Measurements from ENCODE around the gene ACOT12. TPM values are rescaled to one million over a fixed set of nuclear protein-coding genes. Genes with fewer than 3 reads are reported as not detected.

ACOT12 gene
- polyA plus RNA-seq, 3 donors: not detected

DNA sequence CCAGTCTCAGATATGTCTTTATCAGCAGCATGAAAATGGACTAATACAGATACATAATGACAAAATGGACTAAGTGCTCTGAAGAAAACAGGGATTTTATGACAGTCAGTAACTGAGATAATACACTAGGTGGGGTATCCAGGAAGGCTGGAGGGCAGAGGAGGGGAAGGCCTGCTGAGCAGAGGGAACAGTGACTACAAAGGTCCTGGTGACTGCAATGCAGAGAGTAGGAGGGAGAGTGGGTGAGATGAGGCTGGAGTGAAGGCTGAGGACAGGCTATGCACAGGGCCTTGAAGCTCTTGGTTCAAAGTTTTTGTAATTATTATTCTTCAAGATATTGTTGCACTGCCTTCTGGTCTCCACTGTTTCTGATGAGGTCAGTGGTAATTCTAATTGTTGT is 4.9 kb downstream of the ACOT12 start:
- Histone ChIP-seq H4K20me1 (ENCODE audit: insufficient read depth, low read length) (no peaks in the 10 kb centered on the region), H3K4me3 (replicated peaks in 1 of 3; ENCODE audit: low read depth in 2 of 3, low read length in 3 of 3) (no peak overlapping the region), H3K27ac (ENCODE audit: low read depth in 1 of 2, low read length in 2 of 2) (no peak overlapping the region), H3K36me3 (replicated peaks in 1 of 2; ENCODE audit: control insufficient read depth in 1 of 2, insufficient read depth in 2 of 2, low read length in 2 of 2) (no peaks in the 10 kb centered on the region), H3K79me2 (ENCODE audit: insufficient read depth, low read length) (no peaks in the 10 kb centered on the region), H2AFZ (ENCODE audit: insufficient read depth, low read depth, low read length, poor library complexity, severe bottlenecking) (no peak overlapping the region), H3K9me3 (replicated peaks in 1 of 2; ENCODE audit: control insufficient read depth in 1 of 2, insufficient read depth in 1 of 2, low read length in 2 of 2) (no peaks in the 10 kb centered on the region), H3K4me1 (ENCODE audit: control insufficient read depth in 1 of 2, insufficient read depth in 2 of 2, low read length in 2 of 2) (peaks cover 0 to 6% of the 10 kb centered on the region in 2 donors), H3K9ac (ENCODE audit: insufficient read depth, low read length, poor library complexity, severe bottlenecking) (no peak overlapping the region), H3K4me2 (replicated peaks; ENCODE audit: extremely low read depth, low read length, poor library complexity, severe bottlenecking) (no peak overlapping the region), H3K27me3 (ENCODE audit: control insufficient read depth in 2 of 2, insufficient read depth in 2 of 2, low read length in 2 of 2) (peaks cover 20 to 29% of the 10 kb centered on the region in 2 donors)
- TF ChIP-seq, protein P1, sequence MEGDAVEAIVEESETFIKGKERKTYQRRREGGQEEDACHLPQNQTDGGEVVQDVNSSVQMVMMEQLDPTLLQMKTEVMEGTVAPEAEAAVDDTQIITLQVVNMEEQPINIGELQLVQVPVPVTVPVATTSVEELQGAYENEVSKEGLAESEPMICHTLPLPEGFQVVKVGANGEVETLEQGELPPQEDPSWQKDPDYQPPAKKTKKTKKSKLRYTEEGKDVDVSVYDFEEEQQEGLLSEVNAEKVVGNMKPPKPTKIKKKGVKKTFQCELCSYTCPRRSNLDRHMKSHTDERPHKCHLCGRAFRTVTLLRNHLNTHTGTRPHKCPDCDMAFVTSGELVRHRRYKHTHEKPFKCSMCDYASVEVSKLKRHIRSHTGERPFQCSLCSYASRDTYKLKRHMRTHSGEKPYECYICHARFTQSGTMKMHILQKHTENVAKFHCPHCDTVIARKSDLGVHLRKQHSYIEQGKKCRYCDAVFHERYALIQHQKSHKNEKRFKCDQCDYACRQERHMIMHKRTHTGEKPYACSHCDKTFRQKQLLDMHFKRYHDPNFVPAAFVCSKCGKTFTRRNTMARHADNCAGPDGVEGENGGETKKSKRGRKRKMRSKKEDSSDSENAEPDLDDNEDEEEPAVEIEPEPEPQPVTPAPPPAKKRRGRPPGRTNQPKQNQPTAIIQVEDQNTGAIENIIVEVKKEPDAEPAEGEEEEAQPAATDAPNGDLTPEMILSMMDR (IDR thresholded peaks at IDR 0.05): no peak
- intact Hi-C loops (cut with micrococcal nuclease): no loop called here
- Mint-ChIP-seq H3K4me3 (no peak overlapping the region), H3K36me3 (no peaks in the 10 kb centered on the region), H3K27ac (no peak overlapping the region), H3K27me3 (ENCODE audit: low read depth in 3 of 3) (peaks cover 21 to 22% (median 22%) of the 10 kb centered on the region in 3 donors), H3K9me3 (peaks cover 2 to 6% (median 4%) of the 10 kb centered on the region in 7 donors), H3K4me1 (peaks cover 5% of the 10 kb centered on the region)
- no peak for DNase-seq

DNA sequence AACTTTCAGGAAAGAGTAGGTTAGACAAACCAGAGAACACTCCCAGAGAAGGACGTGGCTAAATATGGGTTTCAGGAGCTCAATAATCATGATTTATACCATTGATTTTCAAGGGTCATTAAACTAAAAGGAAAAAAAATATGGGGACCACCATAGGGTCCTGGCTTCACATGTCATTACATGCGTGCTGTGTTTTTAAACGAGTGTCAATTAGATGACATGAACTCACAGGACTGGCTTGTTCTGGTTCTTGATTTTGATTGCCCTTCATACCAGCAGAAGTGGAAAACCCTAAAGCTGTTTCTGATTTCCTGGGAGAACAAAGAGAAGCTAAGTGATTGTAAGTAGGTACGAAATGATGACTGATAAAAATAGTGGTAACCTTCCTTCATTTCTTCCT is 5.8 kb downstream of the ACOT12 start:
- Histone ChIP-seq H3K27me3 (ENCODE audit: control insufficient read depth in 2 of 2, insufficient read depth in 2 of 2, low read length in 2 of 2) (peaks cover 16 to 23% of the 10 kb centered on the region in 2 donors), H3K9ac (ENCODE audit: insufficient read depth, low read length, poor library complexity, severe bottlenecking) (no peak overlapping the region), H4K20me1 (ENCODE audit: insufficient read depth, low read length) (no peaks in the 10 kb centered on the region), H3K4me3 (replicated peaks in 1 of 3; ENCODE audit: low read depth in 2 of 3, low read length in 3 of 3) (no peak overlapping the region), H3K27ac (ENCODE audit: low read depth in 1 of 2, low read length in 2 of 2) (no peak overlapping the region), H3K9me3 (replicated peaks in 1 of 2; ENCODE audit: control insufficient read depth in 1 of 2, insufficient read depth in 1 of 2, low read length in 2 of 2) (no peaks in the 10 kb centered on the region), H2AFZ (ENCODE audit: insufficient read depth, low read depth, low read length, poor library complexity, severe bottlenecking) (no peak overlapping the region), H3K4me2 (replicated peaks; ENCODE audit: extremely low read depth, low read length, poor library complexity, severe bottlenecking) (no peak overlapping the region), H3K4me1 (ENCODE audit: control insufficient read depth in 1 of 2, insufficient read depth in 2 of 2, low read length in 2 of 2) (no peaks in the 10 kb centered on the region), H3K79me2 (ENCODE audit: insufficient read depth, low read length) (no peaks in the 10 kb centered on the region), H3K36me3 (replicated peaks in 1 of 2; ENCODE audit: control insufficient read depth in 1 of 2, insufficient read depth in 2 of 2, low read length in 2 of 2) (no peaks in the 10 kb centered on the region)
- TF ChIP-seq, protein P1 (IDR thresholded peaks at IDR 0.05): no peak
- intact Hi-C loops (cut with micrococcal nuclease): no loop called here
- H3K4me3 Mint-ChIP-seq: no peak overlapping the region
- no peaks in the 10 kb centered on the region for H3K36me3 Mint-ChIP-seq
- peaks cover 14 to 16% (median 16%) of the 10 kb centered on the region in 3 donors for H3K27me3 Mint-ChIP-seq (ENCODE audit: low read depth in 3 of 3)
- peaks cover 0 to 2% (median 0%) of the 10 kb centered on the region in 7 donors for H3K9me3 Mint-ChIP-seq
- H3K4me1 Mint-ChIP-seq: no peaks in the 10 kb centered on the region
- no peak overlapping the region for H3K27ac Mint-ChIP-seq
- DNase-seq: no peak
- WGBS (ENCODE audit: insufficient coverage): 100% methylated on average over 2 of the region's 4 CpGs
